H1 (cell line): Measurements from ENCODE around the gene P3R3URF. TPM values are rescaled to one million over a fixed set of nuclear protein-coding genes. Genes with fewer than 3 reads are reported as not detected.

Source experiments
- CHD2 ChIP-seq: IDR thresholded peaks from 2 replicates; pipeline ENCODE4 v1.6.1; 2012; ENCODE audit warnings: low read length, improper control_type of control experiment
- CHD7 ChIP-seq: fragments of 300-600 bp; sonication (generic); IDR thresholded peaks from 2 replicates; pipeline ENCODE4 v1.7.1; 2012; ENCODE audit warnings: low read length, moderate library complexity, mild to moderate bottlenecking, inconsistent platforms; ENCODE audit not compliant: insufficient replicate concordance
- EGR1 ChIP-seq: IDR thresholded peaks from 2 replicates; pipeline ENCODE4 v1.6.1; 2011; ENCODE audit warnings: low read depth, low read length, borderline replicate concordance
- MAFK ChIP-seq: IDR thresholded peaks from 2 replicates; pipeline ENCODE4 v1.6.1; 2012; ENCODE audit warnings: low read depth, mild to moderate bottlenecking, improper control_type of control experiment, low read length
- RBBP5 ChIP-seq: IDR thresholded peaks from 2 replicates; pipeline ENCODE4 v1.7.1; 2012; ENCODE audit warnings: low read depth, mild to moderate bottlenecking, inconsistent platforms, low read length, moderate library complexity, borderline replicate concordance
- SP1 ChIP-seq: IDR thresholded peaks from 2 replicates; pipeline ENCODE4 v1.6.1; 2011; ENCODE audit warnings: low read depth, low read length
- TCF12 ChIP-seq: IDR thresholded peaks from 2 replicates; pipeline ENCODE4 v1.6.1; 2011; ENCODE audit warnings: low read depth, mild to moderate bottlenecking, low read length
- YY1 ChIP-seq: IDR thresholded peaks from 2 replicates; pipeline ENCODE4 v1.6.1; 2011; ENCODE audit warnings: low read depth, mild to moderate bottlenecking, low read length
- polyA plus RNA-seq, 7 experiments: library from polyadenylated mRNA; depleted of rRNA in 3 of 7; stranded (reverse) in 5 of 7; unstranded in 2 of 7; fragments of >200 nt in 5 of 7; fragments of 200-250 nt in 2 of 7; gene quantifications; 1 replicate in 5 of 7; 2 replicates in 1 of 7; 4 replicates in 1 of 7; pipeline versions ENCODE4 v1.2.1 to v1.2.3, GENCODE V29; 2011 to 2013; ENCODE audit warnings: missing spikeins in 2 of 7, mixed read lengths in 2 of 7
- total RNA-seq: library from RNA; stranded (reverse); fragmentation: NEBNext Ultra II Directional; extraction: Animal tissue kit (Norgen Biotek cat#: 25700); gene quantifications from 2 replicates; pipeline ENCODE4 v1.2.1, GENCODE V29; 2021
- TF ChIP-seq, protein P1 (sequence below): IDR thresholded peaks from 2 replicates; pipeline ENCODE4 v1.6.1; 2011; ENCODE audit warnings: low read depth, mild to moderate bottlenecking, low read length; ENCODE audit not compliant: insufficient read depth
- TF ChIP-seq, protein P2 (sequence below): IDR thresholded peaks from 2 replicates; pipeline ENCODE4 v1.6.1; 2012; ENCODE audit warnings: inconsistent platforms
- TF ChIP-seq, protein P3 (sequence below): IDR thresholded peaks from 2 replicates; pipeline ENCODE4 v1.6.1; 2012; ENCODE audit warnings: inconsistent platforms

Gene P3R3URF
- total and polyA plus RNA-seq, 2 of the 8 experiments (the other 6 are each of a cell fraction or from before 2014, with no cell fraction given) = not detected

DNA sequence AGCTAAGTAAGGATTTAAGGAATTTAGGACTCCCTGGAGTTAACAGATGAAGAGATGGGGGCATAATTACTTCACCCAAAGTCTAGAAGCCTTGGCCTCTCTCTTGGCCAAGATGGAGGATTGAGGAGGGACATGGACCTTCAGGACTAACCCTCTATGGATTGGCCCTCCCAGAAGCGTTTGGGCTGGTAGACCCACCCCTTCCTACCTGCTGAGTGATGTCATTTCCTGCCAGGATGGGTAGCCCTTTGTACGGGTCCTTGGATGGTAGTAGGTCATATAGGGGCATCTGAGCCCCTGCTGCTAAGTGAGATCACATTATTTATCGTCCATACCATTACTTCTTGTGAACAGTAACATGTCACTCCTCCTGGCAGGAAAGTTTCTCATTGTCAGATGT lies 44.5 kb upstream of the P3R3URF start (continued):
- TF ChIP-seq CHD7 (no peak), EGR1 (no peak), TCF12 (no peak), MAFK (no peak), RBBP5 (no peak), YY1 (no peak), SP1 (no peak), CHD2 (no peak)
- TF ChIP-seq, protein P1, sequence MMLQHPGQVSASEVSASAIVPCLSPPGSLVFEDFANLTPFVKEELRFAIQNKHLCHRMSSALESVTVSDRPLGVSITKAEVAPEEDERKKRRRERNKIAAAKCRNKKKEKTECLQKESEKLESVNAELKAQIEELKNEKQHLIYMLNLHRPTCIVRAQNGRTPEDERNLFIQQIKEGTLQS = no peak
- TF ChIP-seq, protein P2, sequence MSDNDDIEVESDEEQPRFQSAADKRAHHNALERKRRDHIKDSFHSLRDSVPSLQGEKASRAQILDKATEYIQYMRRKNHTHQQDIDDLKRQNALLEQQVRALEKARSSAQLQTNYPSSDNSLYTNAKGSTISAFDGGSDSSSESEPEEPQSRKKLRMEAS = no peak
- TF ChIP-seq, protein P3, sequence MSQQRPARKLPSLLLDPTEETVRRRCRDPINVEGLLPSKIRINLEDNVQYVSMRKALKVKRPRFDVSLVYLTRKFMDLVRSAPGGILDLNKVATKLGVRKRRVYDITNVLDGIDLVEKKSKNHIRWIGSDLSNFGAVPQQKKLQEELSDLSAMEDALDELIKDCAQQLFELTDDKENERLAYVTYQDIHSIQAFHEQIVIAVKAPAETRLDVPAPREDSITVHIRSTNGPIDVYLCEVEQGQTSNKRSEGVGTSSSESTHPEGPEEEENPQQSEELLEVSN = no peak
